Measurements from ENCODE around the gene ZBTB14.

DNA sequence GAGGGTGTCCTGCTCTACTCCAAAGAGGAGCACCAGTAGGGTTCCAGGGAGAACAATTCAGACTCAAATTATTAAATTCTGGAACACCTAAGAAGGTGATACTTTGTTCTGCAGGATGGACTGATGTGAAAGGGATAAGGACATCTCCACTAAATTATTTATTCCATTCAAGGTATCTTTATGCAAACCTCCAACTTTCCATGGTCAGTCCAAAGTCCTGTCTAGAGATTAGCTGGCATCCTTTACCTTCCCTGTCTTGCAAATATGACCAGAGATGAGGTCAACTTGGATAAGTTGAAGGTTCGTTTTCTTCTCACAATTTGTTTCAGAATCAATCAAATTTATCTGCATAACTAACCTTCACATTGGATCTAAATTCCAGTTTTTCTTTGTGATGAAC is 8.7 kb upstream of the ZBTB14 start:
- TF ChIP-seq CTCF (IDR thresholded peaks at IDR 0.05): no peak
- TF ChIP-seq POLR2AphosphoS5 (IDR thresholded peaks at IDR 0.05): no peak

Measured in transverse colon (tissue), 4 donors.